Caki2 (cell line): ENCODE data around the gene PDE4B. TPM values are rescaled to one million over a fixed set of nuclear protein-coding genes. Genes with fewer than 3 reads are reported as not detected.
"Not testable (repeated sequence)": the region's sequence is repeated elsewhere in the genome, so short reads cannot be mapped to it uniquely, and the experiment has no call there.

Experiments
- DNase-seq: peaks from one replicate; pipeline ENCODE4 v3.0.0-alpha.2; 2015; ENCODE audit warnings: low read depth
- in situ Hi-C: cut with HindIII; loops from 2 replicates; pipeline ENCODE4 v1.10.0; 2016; ENCODE audit warnings: low sequenced_read_pairs, low pct_unique_long_range_greater_than_20kb, mixed read lengths
- total RNA-seq: library from RNA; depleted of rRNA; stranded (reverse); fragments of >200 nt; shearing (Covaris generic); gene quantifications from 2 replicates; pipeline ENCODE4 v1.2.3, GENCODE V29; 2014; ENCODE audit warnings: low replicate concordance

Gene PDE4B
- total RNA-seq, 1 experiment from 2014 or later, result not detected

DNA sequence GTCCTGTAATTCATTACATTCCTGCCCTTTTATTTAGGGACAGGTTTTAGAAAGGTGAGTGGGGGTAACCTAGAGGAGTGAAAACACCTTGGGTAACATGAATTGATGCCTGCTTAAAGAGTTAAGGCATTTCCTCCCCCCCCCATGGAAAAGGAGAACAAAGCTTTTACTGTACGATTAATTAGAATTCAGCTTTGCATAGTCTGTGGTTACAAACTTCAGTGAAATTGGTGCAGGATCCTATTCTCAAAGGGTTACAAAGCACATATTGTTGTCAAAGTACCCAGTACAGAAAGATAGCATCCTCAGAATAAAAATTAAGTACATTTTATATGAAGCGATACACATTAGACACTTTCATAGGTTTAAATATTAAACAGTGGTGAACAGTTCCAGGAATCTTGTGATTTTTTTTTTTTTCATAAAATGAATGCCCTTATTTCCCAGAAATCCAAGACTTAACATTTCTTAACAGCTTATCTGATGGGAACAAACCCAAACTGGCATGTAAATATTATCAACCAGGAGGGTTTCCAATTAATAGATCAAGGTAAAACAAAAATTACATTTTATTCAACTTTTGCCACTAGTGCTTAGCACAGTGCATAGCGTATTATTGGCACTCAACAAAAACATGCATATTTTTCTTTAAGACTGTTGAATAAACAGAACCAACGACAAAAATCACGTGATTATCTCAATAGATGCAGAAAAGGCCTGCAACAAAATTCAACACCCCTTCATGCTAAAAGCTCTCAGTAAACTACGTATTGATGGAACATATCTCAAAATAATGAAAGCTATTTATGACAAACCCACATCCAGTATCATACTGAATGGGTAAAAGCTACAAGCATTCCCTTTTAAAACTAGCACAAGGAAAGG is 172.7 kb downstream of the PDE4B start:
- in situ Hi-C loops, result no loop called here
- DNase-seq, result no peak

DNA sequence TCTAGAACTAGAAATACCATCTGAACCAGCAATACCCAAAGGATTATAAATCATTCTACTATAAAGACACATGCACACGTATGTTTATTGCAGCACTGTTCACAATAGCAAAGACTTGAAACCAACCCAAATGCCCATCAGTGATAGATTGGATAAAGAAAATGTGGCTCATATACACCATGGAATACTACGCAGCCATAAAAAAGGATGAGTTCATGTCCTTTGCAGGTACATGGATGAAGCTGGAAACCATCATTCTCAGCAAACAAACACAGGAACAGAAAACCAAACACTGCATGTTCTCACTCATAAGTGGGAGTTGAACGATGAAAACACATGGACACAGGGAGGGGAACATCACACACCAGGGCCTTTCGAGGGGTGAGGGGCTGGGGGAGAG is 174.8 kb downstream of the PDE4B start:
- in situ Hi-C loops, DNase-seq: not testable (repeated sequence)

DNA sequence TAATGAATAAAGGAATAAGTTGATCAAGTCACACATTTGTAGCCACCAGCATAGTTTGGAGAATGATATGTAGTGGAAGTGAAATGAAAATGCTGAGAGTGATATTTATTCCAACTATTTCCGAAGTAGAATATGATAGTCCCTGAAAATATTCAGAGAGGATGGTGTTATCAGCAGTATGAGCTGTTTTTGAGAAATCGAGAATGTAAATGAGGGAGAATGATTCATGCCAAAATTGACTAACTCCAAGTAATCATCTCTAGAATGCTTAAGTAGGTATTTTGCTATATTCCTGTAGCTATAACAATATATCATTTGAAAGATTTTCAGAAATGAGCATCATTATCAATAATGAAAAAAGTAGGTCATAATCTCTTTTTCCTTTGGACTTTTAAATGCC is 178.9 kb downstream of the PDE4B start:
- in situ Hi-C loops, result no loop called here
- no peak for DNase-seq

DNA sequence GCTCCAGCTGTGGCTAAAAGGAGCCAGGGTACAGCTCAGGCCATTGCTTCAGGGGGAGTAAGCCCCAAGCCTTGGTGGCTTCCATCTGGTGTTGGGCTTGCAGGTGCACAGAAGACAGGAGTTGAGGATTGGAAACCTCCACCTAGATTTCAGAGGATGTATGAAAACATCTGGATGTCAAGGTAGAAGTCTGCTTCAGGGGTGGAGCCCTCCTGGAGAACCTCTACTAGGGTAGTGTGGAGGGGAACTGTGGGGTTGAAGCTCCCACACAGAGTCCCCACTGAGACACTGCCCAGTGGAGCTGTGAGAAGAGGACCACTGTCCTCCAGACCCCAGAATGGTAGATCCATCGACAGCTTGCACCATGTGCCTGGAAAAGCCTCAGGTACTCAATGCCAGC is 183.0 kb downstream of the PDE4B start:
- in situ Hi-C loops, result no loop called here
- no peak for DNase-seq

DNA sequence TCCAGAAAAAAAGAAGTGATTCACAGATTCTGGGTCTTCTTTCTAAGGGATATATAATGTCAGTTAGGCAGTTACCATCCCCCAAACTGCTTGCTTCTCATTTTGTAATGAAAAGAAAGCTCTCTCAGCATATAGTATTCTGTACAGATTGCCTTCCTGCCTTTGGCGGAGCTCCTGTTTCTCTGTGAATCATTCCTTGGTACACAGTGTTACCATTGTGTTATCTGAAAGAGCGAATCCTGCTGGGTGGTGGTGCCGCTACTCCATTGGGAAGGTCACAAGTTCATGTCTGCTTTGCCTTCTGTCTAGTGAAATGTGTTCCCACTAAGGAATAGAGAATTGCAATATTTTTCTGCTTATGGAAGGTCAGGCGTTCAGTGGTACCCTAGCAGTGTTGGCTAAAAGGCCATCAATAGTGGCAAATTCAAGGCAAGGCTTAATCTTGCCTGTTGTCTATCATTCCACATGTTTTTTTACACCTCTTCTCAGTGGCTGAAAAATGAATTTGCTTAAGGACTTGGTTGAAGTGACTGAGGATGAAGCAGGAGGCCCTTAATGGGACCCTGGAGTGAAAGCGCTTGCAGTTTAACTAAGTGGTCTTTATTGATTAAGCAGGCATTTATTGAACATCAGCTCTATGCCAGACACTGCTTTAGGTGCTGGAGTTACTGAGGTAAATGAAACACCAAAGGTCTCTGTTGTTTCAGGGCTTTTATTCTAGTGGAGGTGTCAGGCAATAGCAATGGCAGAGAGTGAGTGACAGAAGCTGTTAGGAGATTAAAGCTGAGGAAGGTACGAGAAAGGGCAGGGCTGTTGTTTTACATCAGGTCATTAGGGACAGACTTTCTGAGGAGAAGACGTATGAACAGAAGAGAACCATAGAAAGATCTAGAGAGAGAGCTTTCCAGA is 186.7 kb downstream of the PDE4B start:
- in situ Hi-C loops, result no loop called here
- DNase-seq, result no peak

DNA sequence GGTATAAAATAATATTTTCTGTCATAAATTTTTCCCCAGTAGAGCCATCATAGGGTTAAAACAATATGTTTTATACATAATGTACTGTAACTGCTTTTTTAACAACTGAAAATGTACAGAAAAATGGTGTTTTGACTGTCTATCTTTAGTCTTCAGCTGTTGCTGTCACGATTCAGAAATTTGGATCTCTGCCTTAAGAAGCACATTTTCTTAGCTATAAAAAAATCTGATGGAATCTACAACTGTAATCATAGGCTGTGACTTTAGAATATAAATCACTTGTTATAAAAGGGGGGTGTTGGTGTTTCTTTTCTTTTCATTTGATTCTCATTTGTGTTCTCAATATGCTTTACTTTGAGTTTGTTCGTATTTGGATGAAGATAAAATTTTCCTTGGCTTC is 187.5 kb downstream of the PDE4B start:
- no peak for DNase-seq
- in situ Hi-C loops, result no loop called here

DNA sequence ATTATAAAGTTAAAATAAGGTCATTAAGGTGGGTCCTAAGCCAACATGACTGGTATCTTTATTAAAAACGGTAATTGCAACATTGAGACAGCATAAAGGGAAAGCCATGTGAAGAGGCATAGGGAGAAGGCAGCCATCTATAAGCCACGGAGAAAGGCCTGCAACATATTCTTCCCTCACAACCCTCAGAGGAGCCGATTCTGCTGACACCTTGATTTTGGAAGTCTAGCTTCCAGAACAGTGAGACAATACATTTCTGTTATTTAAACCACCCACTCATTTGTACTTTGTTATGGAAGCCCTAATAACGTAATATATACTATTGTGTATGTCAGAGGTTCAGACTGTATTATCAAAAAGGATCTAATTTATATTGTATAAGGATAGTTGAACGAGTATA is 190.8 kb downstream of the PDE4B start:
- DNase-seq, result no peak
- in situ Hi-C loops, result no loop called here

DNA sequence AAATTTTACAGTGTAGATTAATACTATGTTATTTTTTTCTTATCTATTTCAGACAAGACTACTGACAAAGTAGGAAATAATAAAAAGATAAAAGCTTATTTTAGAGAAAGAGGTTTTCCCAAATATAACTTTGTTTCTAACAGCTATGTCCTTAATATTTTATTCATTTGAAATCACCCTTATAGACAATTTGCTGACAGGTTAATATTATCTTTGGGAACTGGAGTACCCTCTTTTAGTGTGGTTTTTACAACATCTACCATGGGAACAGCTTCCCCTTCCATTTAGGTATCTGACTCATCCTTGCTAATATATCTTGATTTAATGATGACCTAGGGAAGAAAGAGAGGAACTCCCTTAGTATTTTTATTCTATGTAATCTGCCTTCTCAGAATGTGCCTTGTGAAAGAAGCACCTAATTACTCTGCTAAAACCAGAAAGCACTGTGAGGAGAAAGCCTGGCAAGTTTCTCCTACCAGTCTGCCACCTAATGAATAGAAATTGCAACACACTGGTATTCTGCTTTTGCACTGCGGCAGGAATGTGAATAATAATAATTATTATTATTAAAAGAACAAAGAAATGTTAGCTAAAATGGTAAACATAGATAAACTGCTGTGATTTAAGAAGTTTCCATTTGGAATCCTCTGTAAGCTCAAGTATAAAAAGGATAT is 192.8 kb downstream of the PDE4B start:
- in situ Hi-C loops, result no loop called here

DNA sequence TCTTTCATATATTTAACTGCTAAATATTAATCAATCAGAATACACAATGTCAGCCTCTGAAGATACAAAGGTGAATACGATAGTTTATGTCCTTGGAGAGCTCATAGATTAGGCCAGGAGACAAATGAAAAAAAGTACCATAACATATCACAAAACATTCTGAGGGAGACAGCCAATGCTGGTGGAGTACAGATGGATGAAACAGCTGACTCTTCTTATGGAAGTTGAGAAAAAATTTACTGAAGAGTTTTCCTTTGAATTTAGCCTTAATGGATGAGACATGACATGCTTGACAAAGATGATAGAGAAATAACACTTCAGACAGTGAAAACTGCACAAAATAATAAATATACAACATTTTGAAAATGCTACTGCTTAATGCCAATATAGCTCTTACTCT is 193.5 kb downstream of the PDE4B start:
- in situ Hi-C loops, result no loop called here

More for the DNA sequence above, 192.8 kb downstream of the PDE4B start:
- DNase-seq, result no peak

DNA sequence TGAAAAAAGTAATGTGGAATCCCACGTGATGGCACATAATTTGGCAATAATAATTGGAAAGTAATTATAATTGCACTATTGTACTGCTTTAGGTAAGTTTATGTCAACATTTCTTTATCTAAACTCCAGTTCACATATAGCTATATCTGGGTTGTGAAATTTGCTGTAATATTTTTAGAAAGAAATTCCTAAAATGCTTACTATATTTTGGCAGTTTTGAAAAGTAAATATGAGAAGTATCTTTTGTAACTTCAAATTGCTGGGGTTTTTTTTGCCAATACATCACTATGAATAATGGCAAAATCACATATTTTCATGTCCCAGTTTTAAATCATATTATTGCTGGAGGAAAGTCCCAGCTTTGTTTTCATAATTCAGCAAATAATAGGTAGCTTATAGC is 197.5 kb downstream of the PDE4B start:
- DNase-seq, result no peak
- in situ Hi-C loops, result no loop called here

More for the DNA sequence above, 193.5 kb downstream of the PDE4B start:
- no peak for DNase-seq

DNA sequence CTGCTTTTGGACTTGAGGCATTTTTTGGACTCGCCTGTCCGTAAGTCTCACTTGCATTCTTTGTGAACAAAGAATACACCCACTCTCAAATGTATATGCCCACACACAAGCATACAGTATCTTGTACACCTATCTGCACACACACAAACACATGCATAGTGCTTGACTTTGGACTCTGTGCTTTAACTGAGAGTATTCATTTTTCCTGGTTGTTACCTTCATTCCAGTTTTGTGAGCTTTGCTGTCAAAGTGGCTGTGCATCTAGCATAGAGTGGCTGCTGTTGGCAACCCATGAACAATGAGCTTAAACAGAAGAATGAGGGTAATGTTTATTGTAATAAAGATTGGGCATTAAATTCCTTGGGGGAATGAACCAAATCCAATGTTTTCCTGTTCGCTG is 199.0 kb downstream of the PDE4B start:
- DNase-seq, result no peak
- in situ Hi-C loops, result no loop called here

DNA sequence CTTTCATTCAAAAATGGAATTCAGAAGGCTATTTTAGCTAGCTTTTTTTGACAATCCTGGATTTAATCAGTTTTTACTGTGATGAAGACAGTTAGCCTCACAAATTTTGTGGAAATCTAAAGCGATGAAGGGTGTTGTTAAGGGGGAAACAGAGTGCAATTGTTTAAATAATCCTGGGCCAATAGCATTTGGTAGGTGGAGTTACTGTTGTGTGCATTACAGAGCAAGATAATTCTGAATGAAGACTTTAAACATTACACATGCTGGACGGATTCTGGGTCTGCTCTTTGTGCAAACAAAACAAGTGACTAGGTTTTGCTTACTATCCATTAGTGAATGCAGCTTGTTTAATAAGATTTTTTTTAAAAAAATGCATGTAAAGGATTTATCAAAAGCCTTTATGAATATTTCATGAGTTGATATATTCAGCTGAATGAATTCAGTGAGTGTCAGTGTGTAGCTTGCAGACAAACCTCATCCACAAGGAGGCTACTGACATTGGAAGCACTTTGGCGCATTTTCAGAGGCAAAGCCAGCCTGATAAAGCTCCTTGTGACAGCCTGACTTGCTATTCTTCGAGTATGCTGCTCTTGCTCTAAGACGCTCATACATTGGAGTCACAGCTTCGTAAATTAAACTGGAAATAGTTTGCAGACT is 199.6 kb downstream of the PDE4B start:
- in situ Hi-C loops, result no loop called here
- DNase-seq, result no peak

DNA sequence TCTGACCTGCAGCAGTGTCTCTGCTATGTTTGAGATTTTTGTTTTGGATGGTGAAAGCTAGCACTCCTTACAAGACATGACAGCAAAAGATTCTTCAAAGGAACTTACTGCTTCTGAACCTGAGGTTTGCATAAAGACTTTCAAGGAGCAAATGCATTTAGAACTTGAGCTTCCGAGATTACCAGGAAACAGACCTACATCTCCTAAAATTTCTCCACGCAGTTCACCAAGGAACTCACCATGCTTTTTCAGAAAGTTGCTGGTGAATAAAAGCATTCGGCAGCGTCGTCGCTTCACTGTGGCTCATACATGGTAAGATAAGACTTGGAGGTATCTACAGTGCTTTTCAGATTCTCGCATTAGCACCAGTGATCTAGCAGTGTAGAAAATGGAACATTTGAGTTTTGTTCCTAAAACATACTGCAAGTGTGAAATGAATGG is 200.2 kb downstream of the PDE4B start:
- no peak for DNase-seq
- in situ Hi-C loops, result no loop called here

DNA sequence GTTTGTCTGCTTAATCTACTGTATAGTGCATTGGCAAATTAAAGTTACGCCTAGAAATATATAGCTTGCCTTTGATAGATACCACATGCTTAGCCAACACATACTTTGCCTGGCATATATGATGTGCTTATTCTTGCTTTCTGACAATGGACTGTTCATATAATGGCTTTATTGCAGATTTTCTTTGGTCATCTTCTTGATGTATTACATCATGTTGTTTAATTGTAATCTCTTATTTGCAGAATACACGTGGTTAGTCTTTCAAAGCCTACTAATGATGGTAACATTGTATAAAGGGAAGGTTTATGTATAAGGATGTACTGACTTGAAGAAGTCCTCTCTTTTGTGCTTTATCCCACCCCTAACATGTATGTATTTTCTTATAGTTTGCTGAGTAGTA is 201.5 kb downstream of the PDE4B start:
- no peak for DNase-seq
- in situ Hi-C loops, result no loop called here

DNA sequence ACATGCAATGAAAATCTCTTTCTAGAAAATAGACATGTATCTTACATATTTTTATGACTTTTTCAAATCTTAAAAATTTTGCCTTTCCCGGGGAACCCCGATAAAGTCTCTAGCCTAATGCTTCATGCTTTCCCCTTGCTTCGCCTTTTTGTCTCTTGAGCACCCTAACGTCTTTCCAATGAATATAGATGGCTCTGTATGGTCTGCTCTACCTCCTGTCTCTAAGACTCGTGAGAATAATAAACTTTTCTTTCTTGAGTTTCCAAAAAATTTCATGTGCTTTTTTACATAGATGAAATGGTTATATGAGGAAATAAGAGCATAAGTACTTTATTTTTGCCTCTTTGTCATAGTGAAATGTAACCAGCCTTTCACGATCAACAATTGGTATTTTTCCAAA is 202.6 kb downstream of the PDE4B start:
- in situ Hi-C loops, result no loop called here
- no peak for DNase-seq

DNA sequence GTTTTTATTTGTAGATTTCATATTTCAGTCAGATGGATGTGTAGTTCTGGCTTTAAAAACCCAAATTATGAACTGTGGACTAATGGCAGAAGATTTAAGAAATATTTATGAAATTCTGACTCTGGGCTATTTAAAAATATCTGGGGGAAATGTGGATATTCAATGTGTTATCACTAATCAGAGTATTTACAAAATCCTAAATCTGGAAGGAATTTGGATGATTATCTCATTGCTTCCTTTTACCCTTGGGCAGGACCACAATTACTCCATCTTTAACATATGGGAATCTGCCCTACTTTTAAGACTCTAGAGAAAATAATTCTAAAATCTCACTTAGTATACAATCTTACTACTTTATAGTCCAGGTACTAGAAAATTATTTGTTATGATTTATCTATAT is 203.2 kb downstream of the PDE4B start:
- in situ Hi-C loops, result no loop called here
- no peak for DNase-seq

DNA sequence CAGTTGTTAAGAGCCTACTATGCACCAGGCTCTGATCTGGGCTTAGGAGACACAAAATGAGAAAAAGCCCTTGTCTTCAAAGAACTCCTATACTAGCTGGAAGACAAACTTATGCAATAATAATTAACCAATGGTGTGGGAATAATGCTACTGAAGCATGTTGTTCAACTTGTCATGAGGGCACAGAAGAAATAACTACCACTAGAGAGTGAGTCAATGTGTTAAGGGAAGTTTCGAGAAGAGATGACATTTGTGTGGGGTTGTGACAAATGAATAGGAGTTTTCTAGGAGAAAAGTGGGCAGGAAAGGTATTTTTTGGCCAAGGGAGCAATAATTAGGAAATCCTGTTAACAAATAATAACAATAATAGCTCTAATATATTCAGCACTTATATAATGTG is 205.0 kb downstream of the PDE4B start:
- no peak for DNase-seq
- in situ Hi-C loops, result no loop called here
